Peyer's patch (tissue), 4 donors: ENCODE data around the gene SDC4.
A peak's percentile ranks its signal among the peaks of the same experiment; 100 is the strongest.

Source experiments
- CTCF ChIP-seq, 6 experiments: fragments of 450-650 bp in 4 of 6; fragments of 200-600 bp in 2 of 6; sonication (generic) in 1 of 6; IDR thresholded peaks; one replicate each; pipeline ENCODE4 v1.5.1; 2017 to 2019; ENCODE audit warnings: antibody characterized with exemption in 6 of 6, mild to moderate bottlenecking in 3 of 6, moderate library complexity in 1 of 6
- POLR2A ChIP-seq, 2 donors: fragments of 450-650 bp; IDR thresholded peaks; one replicate each; pipeline ENCODE4 v1.5.1; 2017; ENCODE audit warnings: antibody characterized with exemption in 2 of 2, mild to moderate bottlenecking in 2 of 2, moderate library complexity in 2 of 2

- TF ChIP-seq CTCF (IDR thresholded peaks at IDR 0.05) = peak in 2 of 6 experiments; percentile 8 to 13
- TF ChIP-seq POLR2A (IDR thresholded peaks at IDR 0.05) = no peak
Observed at GRCh38 chr20:45300961-45301360, 47.3 kb downstream of the SDC4 start.
